Activated CD8-positive, alpha-beta memory T cell treated with anti-CD3 and anti-CD28 coated beads for 24 hours (primary cell): Measurements from ENCODE around the gene ZAP70.

Source experiments
- DNase-seq: peaks from one replicate; pipeline ENCODE4 v3.0.0-alpha.2; 2020

ZAP70 gene

GRCh38 chr2:97735161-97735561 lies 21.8 kb downstream of the ZAP70 start:
- no peak for DNase-seq

- no peak for DNase-seq
Observed at GRCh38 chr2:97736185-97736584, 22.8 kb downstream of the ZAP70 start.

GRCh38 chr2:97736608-97737330 lies 23.4 kb downstream of the ZAP70 start:
- no peak for DNase-seq

GRCh38 chr2:97737421-97738178 lies 24.2 kb downstream of the ZAP70 start:
- DNase-seq, result no peak

GRCh38 chr2:97738179-97739019 lies 25.0 kb downstream of the ZAP70 start:
- DNase-seq, result no peak

- no peak for DNase-seq
Observed at GRCh38 chr2:97739020-97739892, 25.9 kb downstream of the ZAP70 start.

- no peak for DNase-seq
Observed at GRCh38 chr2:97739893-97740245, 26.5 kb downstream of the ZAP70 start.

GRCh38 chr2:97740590-97741182 lies 27.3 kb downstream of the ZAP70 start:
- DNase-seq, result peak; percentile 73

- DNase-seq, result no peak
Observed at GRCh38 chr2:97741251-97741650, 27.9 kb downstream of the ZAP70 start.

GRCh38 chr2:97741686-97742085 lies 28.3 kb downstream of the ZAP70 start:
- no peak for DNase-seq

GRCh38 chr2:97742381-97742847 lies 29.0 kb downstream of the ZAP70 start:
- DNase-seq, result no peak

GRCh38 chr2:97743913-97744312 lies 30.5 kb downstream of the ZAP70 start:
- no peak for DNase-seq

GRCh38 chr2:97745474-97746174 lies 32.2 kb downstream of the ZAP70 start:
- peak; percentile 79 for DNase-seq

- DNase-seq, result no peak
Observed at GRCh38 chr2:97747285-97747684, 33.9 kb downstream of the ZAP70 start.

GRCh38 chr2:97747716-97748115 lies 34.3 kb downstream of the ZAP70 start:
- DNase-seq, result no peak

GRCh38 chr2:97749581-97749980 lies 36.2 kb downstream of the ZAP70 start:
- DNase-seq, result no peak

- no peak for DNase-seq
Observed at GRCh38 chr2:97750017-97750416, 36.6 kb downstream of the ZAP70 start.

- no peak for DNase-seq
Observed at GRCh38 chr2:97751752-97752151, 38.4 kb downstream of the ZAP70 start.

GRCh38 chr2:97752342-97753334 lies 39.3 kb downstream of the ZAP70 start:
- DNase-seq, result no peak
